GM19328 (cell line): ENCODE results near the gene KLHDC7B.

ENCODE experiments used
- ATAC-seq: cut with Tn5 transposase; IDR thresholded peaks from one replicate; pipeline ENCODE4 v1.9.1; 2021; ENCODE audit warnings: mild to moderate bottlenecking, moderate library complexity; ENCODE audit not compliant: unreplicated experiment

KLHDC7B gene

DNA sequence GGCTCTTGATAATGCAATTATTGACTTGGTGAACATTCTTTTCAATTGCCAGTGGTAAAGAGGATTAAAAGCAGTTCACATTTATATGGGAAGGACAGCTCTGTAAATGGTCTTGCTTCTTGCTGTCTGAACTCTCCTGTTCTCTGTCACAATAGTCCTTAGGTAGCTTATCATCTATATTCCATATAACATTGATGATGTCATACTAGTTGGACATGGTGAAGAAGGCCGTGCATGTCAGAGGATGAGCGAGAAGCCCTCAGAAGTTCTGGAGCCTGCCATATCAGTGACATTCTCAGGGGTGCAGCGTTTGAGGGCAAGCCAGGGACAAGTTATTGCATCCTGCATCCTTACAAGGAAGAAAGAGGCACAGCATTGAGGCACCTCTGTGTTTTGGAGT, 39.5 kb downstream of the KLHDC7B start:
- ATAC-seq, result no peak

DNA sequence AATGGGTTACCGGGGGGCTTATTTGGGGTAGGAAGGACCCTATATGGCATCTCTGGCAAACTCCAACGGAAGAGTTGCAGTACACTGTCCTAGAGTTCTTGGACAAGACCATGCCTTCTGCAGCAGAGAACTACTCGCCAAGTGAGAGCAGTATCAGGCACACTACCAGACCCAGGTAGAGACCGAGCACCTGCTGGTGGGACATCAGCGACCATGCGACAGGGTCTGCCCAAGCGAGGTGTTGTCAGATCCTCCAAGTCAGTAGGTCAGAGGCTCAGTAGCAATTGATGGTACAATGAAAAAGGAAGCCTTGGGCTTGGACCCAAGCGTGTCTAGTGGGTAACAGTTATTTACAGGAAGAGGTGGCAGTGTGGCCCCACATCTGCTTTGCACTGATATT, 40.1 kb downstream of the KLHDC7B start:
- ATAC-seq, result no peak

DNA sequence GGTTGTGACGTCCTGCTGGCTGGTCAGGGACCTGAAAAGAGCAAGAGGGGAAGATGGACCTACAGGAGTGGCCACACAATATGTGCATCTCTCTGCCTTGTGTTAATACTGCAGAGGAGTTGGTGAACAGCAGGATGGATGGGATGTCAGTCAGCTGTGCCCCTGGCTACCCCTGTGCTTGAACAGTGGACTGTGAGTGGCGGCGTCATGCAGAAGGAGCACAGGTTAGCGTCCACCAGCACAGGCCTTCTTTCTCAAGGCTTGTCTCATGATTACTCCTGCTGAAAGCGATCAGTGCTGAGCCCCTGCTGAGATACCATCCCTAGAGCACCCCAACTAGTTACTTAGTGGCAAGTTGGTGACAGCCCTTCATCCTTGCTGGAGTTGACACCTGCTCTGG, 40.7 kb downstream of the KLHDC7B start:
- no peak for ATAC-seq

DNA sequence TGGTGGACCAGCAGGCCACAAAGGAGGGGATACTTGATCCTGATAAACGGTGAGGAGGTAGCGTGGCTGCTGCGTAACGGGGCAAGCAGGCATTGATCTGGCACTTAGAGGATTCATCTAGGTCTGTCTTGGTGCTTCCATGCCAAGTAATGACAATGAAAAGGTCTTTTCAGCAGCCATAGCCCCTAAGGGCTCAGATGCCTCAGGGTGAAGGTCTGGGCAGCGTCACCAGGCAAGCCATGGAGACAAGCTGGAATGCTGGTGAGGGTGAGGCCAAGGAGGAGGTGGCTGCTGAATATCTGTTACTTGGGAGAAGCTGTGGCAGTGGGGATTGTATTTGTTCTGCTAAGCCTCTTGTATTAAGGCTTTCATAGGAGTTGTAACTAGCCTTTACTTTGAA, 41.7 kb downstream of the KLHDC7B start:
- ATAC-seq, result no peak

DNA sequence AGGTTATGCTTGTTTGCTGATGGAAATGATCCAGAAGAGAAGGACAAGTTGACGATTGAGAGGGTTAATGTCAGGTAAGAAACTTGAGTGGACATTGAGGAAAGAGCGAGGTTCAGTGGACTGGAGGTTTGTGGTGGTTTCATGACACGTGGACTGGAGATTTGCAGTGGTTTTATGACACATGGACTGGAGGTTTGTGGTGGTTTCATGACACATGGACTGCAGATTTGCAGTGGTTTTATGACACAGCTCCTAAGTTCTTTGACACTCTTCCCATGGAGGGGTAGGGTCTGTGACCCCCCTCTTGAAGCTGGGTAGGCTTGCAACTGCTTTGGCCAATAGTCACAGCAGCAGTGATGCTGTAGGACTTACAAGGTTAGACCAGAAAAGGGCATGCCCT, 49.5 kb downstream of the KLHDC7B start:
- no peak for ATAC-seq

DNA sequence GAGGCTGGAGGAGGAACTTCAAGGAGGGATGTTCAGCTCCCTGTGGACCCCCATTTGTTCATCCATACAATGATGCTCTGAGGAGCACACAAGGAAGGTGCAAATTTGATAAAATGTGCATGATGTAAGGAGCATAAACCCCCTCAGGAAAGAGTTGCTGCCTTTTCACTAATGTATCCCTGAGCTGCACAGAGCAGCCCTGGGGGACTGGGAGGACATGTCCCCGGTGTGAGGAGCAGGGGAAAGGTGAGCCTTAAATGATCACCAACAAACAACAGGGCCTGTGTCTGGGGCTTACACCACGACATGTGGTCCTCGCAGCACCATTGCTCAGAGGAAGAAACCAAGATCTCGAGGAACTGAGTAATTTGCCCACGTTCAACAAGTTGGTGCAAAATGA, 51.4 kb downstream of the KLHDC7B start:
- no peak for ATAC-seq

DNA sequence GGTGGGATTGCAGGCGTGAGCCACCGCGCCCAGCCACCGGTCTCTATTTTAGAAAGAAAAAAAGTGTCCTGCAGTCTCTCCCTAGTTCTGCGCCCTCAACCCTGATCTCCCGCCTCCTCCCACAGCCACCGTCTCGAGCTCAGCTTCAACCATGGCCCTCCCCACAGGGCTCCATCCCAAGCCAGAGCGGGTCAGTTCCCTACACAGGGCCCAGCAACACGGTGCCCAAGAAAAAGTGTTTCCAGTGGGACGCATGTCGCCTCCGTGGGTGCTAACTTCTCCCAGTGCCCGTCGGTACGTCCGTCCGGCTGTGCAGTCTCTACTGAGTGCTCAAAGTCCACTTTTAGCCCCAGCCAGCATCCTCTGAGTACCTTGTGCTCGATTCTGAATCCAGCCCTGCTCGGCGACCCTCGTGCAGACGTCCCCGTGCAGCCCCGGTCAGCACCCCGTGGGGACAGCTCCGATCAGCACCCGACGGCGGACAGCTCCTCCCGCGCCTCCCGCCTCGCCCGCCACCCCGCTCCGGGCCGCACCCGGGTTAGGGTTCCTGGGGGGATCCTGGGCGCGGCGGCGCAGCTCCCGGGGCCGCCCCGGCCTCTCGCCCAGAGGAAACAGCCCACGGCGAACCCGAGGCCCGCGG, 54.2 kb downstream of the KLHDC7B start:
- no peak for ATAC-seq

DNA sequence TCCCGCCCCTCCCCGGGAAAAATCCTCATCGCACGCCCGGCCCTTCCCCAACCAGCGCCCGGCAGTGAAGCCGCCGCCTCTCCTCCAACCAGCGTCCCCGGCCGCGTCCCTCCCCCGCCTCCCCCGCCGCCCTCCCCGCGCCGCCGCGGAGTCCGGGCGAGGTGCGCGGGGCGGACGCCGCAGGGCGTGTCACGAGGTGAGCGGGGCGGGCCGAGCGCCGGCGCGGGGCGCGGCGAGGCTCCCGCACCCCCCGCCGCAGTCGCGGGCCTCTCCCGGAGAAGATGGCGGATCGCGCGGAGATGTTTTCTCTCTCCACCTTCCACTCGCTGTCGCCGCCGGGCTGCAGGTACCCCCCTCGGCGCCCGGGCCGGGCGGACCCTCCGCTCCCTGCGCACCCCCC, 54.8 kb downstream of the KLHDC7B start, which contains the start of gene MAPK8IP2:
MAPK8IP2 (plus strand) TSS at position 256 of the 400 bp plus-strand sequence; CDS start at position 282, 26 bp downstream.
- ATAC-seq, result no peak
